Cerebellar nuclear complex (tissue), 1 donor: ENCODE measurements around the gene PLEKHM1.

ENCODE experiments used
- DNase-seq, 2 experiments: peaks; one replicate each; lab custom pipeline; 2025; lab: John Stamatoyannopoulos, UW

PLEKHM1 gene

GRCh38 chr17:45398800-45399199 lies 91.7 kb downstream of the PLEKHM1 start:
- no peak for DNase-seq

- no peak for DNase-seq
Measured at GRCh38 chr17:45397796-45398195, 92.7 kb downstream of the PLEKHM1 start.

GRCh38 chr17:45396496-45397205 lies 93.9 kb downstream of the PLEKHM1 start:
- no peak for DNase-seq

- DNase-seq = no peak
Measured at GRCh38 chr17:45395569-45396415, 94.7 kb downstream of the PLEKHM1 start.

GRCh38 chr17:45394913-45395568 lies 95.5 kb downstream of the PLEKHM1 start:
- peak in 1 of 2 experiments; percentile 13 for DNase-seq

GRCh38 chr17:45394564-45394912 lies 96.0 kb downstream of the PLEKHM1 start:
- DNase-seq = no peak

GRCh38 chr17:45394091-45394490 lies 96.4 kb downstream of the PLEKHM1 start:
- DNase-seq = no peak

GRCh38 chr17:45393411-45393810 lies 97.1 kb downstream of the PLEKHM1 start:
- DNase-seq = no peak

GRCh38 chr17:45391918-45392317 lies 98.6 kb downstream of the PLEKHM1 start:
- no peak for DNase-seq

GRCh38 chr17:45391291-45391690 lies 99.2 kb downstream of the PLEKHM1 start:
- DNase-seq = no peak

- DNase-seq = no peak
Measured at GRCh38 chr17:45389354-45389753, 101.2 kb downstream of the PLEKHM1 start.

GRCh38 chr17:45388604-45389325 lies 101.8 kb downstream of the PLEKHM1 start:
- DNase-seq = no peak

GRCh38 chr17:45387739-45388138 lies 102.8 kb downstream of the PLEKHM1 start:
- DNase-seq = no peak

GRCh38 chr17:45386178-45386577 lies 104.3 kb downstream of the PLEKHM1 start:
- no peak for DNase-seq
